T1000 (cell line): ENCODE results near the gene PRKCZ.
"Not testable (repeated sequence)": the region's sequence is repeated elsewhere in the genome, so short reads cannot be mapped to it uniquely, and the experiment has no call there.

Experiments used
- DNase-seq: peaks from one replicate; lab custom pipeline; 2025; ENCODE audit warnings: mixed read lengths; lab: John Stamatoyannopoulos, UW

Gene PRKCZ

DNA sequence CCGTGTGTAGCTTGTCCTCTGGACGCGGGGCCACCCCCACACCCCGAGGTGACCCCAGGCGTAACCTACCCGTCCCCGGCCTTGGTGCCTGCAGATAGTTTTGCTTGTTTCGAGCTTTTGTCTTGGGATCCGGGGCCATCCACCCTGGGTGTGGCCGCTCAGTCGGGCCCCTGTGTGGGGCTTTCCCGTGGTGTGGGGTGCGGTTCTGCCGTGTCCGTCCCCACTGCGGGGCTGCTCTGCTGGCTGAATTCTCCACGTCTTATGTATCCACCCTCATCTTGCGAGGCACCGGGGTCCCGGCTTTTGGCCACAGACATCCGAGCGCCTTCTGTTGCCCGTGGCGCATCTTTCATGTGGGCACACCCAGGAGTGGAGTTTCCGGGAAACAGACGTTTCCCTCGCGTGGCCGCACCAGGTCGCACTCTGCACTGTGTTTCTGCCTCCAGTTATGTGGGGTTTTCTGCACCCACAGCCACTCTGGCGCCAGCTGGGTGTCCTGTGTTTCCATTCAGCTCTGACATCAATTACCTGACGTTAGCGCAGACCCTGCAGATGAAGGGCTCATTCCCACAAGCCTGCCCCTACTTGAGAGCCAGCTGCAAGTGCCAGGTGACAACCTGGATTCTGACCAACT lies 64.9 kb downstream of the PRKCZ start:
- DNase-seq, result no peak

DNA sequence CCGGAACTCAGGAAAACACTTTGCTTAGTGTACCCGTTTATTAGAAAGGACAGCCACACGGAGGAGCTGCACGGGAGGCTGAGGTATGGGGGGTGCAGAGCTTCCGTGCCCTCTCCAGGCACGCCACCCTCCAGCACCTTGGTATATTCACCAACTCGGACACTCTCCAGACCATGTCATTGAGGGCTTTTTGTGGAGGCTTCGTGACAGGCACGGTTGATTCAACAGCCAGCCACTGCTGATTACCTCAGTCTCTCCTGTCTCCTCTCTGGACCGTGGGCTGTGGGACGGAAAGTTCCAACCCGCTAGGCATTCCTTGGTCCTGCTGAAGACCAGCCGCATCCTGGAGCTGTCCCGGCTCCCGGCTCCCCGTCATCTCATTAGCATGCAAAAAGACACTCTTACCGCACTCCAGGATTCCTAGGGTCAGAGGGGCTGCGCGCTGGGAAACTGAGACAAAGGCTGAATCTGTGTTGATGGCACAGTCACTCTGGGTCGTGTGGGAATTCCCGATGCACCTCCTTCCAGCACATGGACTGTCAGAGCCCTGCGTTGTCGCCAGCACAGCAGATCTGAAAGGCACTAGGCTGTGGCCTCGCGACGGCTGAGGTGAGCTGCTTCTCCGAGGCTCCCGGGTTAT lies 65.6 kb downstream of the PRKCZ start:
- no peak for DNase-seq

GRCh38 chr1:2119886-2120285 lies 69.7 kb downstream of the PRKCZ start:
- DNase-seq, result no peak

DNA sequence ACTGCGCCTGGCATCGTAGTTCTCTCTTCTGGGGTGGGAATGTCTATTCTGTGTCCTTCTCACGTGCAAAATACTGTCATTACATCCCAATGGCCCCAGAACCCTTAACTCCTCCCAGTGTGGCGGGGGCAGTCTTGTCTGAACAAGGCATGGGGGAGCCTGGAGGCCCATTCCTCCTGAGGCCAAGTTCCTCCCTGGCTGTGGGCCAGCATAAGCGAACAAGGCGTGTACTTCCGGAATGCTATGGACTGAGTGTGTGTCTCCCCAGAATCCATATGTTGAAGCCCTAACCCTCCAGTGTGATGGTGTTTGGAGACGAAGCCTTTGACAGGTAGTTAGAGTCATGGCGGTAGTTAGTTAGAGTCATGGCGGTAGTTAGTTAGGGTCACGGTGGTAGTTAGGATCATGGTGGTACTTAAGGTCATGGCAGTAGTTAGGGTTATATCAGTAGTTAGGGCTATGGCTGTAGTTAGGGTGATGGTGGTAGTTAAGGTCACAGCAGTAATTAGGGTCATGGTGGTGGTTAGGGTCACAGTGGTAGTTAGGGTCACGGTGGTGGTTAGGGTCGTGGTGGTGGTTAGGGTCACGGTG lies 71.0 kb downstream of the PRKCZ start:
- no peak for DNase-seq

- DNase-seq, result not testable (repeated sequence)
Measured at GRCh38 chr1:2121794-2122193, 71.6 kb downstream of the PRKCZ start.

- no peak for DNase-seq
Measured at GRCh38 chr1:2124446-2125198, 74.4 kb downstream of the PRKCZ start.

GRCh38 chr1:2125350-2126211 lies 75.4 kb downstream of the PRKCZ start:
- no peak for DNase-seq

GRCh38 chr1:2126331-2127186 lies 76.3 kb downstream of the PRKCZ start:
- no peak for DNase-seq

DNA sequence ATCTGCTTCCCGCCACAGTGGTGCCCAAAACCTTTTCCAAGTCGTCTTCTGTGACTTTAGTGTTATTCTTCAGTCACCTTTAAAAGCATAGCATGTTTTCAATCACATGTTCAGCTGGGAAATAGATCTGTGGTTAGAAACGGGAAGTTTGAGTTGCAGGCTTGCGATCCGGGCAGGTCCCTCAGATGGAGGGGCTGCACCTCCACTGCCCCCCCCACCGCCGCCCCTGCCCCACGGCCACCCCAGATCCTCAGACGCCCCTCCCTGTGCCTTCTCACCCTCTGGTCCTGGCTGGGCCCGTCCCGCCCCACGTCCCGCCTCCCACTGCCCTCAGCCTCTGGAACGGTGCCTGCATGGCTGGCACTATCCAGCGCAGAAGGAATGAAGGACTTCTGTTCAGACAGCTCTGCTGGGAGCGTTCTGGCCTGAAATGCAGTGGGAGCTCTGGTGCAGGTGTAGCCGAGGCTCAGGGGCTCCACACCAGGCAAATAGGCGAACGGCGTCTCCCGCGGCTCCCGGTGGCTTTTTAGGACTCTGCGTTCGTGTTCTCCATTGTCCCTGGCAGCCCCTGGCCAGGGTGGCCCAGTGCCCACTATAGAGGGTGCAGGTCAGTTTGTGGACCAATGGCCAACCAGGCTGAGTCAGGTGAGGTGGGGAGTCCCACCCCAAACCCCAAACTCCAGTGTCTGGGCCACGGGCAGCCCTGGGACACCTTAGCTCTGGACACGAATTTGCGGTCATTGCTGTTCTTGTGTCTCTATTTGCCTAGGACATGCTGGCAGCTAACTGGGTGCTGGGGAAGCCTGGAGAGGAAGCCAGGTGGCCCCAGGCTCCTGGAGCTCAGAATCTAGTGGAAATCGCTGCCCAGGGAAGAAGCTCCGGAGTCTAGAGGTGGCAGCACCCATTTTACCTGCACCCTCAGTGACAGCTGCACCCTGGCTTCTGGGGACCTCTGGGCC lies 77.3 kb downstream of the PRKCZ start:
- no peak for DNase-seq

- DNase-seq, result no peak
Measured at GRCh38 chr1:2128189-2128901, 78.1 kb downstream of the PRKCZ start.

- no peak for DNase-seq
Measured at GRCh38 chr1:2129256-2129943, 79.2 kb downstream of the PRKCZ start.

GRCh38 chr1:2130156-2130555 lies 79.9 kb downstream of the PRKCZ start:
- DNase-seq, result no peak

DNA sequence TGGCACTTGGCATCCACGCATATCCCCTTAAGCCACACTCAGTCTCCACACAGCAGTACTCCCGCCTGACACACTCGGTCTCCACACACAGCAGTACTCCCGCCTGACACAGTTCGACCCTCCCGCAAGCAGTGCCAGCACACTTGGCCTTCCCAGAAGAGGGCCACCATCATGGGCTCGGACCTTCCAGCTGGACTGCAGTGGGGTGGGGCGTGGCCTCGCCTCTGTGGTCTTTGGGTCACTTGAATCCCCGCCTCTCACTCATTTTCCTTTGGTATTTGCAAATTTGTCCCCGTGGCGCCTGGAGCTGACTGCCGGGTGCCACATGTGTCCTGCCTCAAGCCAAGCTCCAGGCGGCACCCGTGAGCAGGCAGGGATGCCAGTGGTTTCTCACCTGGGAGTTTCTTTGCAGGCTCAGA lies 80.7 kb downstream of the PRKCZ start:
- DNase-seq, result no peak

GRCh38 chr1:2132222-2133038 lies 82.2 kb downstream of the PRKCZ start:
- peak; percentile 64 for DNase-seq

- DNase-seq, result peak; percentile 98
Measured at GRCh38 chr1:2133039-2133878, 83.0 kb downstream of the PRKCZ start.

- no peak for DNase-seq
Measured at GRCh38 chr1:2133879-2134215, 83.6 kb downstream of the PRKCZ start.

DNA sequence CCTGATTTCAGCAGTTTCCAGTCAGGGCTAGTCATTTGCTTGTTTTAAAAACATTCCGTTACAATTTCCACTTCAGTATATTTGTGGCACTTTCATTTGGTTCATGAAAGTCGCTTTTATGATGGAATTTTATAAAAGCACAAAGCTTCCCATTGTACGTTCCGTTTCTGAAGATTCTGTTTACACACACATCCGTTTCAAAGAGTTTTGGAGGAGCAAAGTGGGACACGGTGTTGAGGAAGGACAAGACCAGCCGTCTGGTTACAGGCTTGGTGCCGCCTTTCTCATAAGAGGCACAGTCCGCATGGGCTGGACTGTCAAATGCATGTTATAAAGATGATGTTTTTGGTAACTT lies 84.0 kb downstream of the PRKCZ start:
- DNase-seq, result no peak
